WTC11 (cell line): ENCODE data around the gene GAK. TPM values are rescaled to one million over a fixed set of nuclear protein-coding genes. Genes with fewer than 3 reads are reported as not detected.
A peak's percentile ranks its signal among the peaks of the same experiment; 100 is the strongest.

Source experiments
- ATAC-seq: fragments of 200-7000 bp; cut with Tn5 transposase; 2 replicates; pipeline ENCODE4 v1.10.0; 2021; ENCODE audit warnings: mild to moderate bottlenecking, moderate library complexity
- CTCF ChIA-PET: fragments of 300-600 bp; sonication (Branson Sonifier 250); formaldehyde crosslinking; loops from one replicate; lab custom pipeline; 2021; ENCODE audit warnings: antibody characterized with exemption; lab: Charles Lee
- POLR2A ChIA-PET: fragments of 350-600 bp; sonication (Branson Sonifier 250); formaldehyde crosslinking; loops from one replicate; lab custom pipeline; 2021; ENCODE audit warnings: antibody characterized with exemption; lab: Charles Lee
- DNase-seq: peaks from one replicate; pipeline ENCODE4 v3.0.0; 2021; ENCODE audit warnings: low spot score
- H3K27ac Mint-ChIP-seq: 2 replicates; pipeline ENCODE4 v1.8.0; 2021; ENCODE audit warnings: mixed read lengths
- H3K27me3 Mint-ChIP-seq: 2 replicates; pipeline ENCODE4 v1.8.0; 2021; ENCODE audit warnings: low read depth, mild to moderate bottlenecking, moderate library complexity, mixed read lengths
- H3K36me3 Mint-ChIP-seq: 2 replicates; pipeline ENCODE4 v1.8.0; 2021; ENCODE audit warnings: mixed read lengths
- H3K4me1 Mint-ChIP-seq: 2 replicates; pipeline ENCODE4 v1.8.0; 2022; ENCODE audit warnings: mixed read lengths
- H3K4me3 Mint-ChIP-seq: 2 replicates; pipeline ENCODE4 v1.8.0; 2021; ENCODE audit warnings: mild to moderate bottlenecking, moderate library complexity, mixed read lengths
- H3K9me3 Mint-ChIP-seq: 2 replicates; pipeline ENCODE4 v1.8.0; 2021; ENCODE audit warnings: mixed read lengths
- AR ChIP-seq: fragments of 250-450 bp; sonication (Bioruptor Pico); IDR thresholded peaks from 2 replicates; pipeline ENCODE4 v1.9.0; 2021; ENCODE audit warnings: mild to moderate bottlenecking
- E2F1 ChIP-seq: sonication (generic); formaldehyde crosslinking; IDR thresholded peaks from 2 replicates; pipeline ENCODE4 v1.8.0; 2022; ENCODE audit warnings: mild to moderate bottlenecking, missing genetic modification reagents
- E2F5 ChIP-seq: sonication (generic); formaldehyde crosslinking; IDR thresholded peaks from 2 replicates; pipeline ENCODE4 v1.8.1; 2022; ENCODE audit warnings: mild to moderate bottlenecking, moderate library complexity, missing genetic modification reagents
- FOXP1 ChIP-seq: sonication (generic); formaldehyde crosslinking; IDR thresholded peaks from 2 replicates; pipeline ENCODE4 v1.8.0; 2022; ENCODE audit warnings: missing genetic modification reagents, mild to moderate bottlenecking, moderate library complexity, borderline replicate concordance
- IRF2 ChIP-seq: sonication (generic); formaldehyde crosslinking; IDR thresholded peaks from 2 replicates; pipeline ENCODE4 v1.8.0; 2022; ENCODE audit warnings: low read depth, missing genetic modification reagents, borderline replicate concordance
- JAZF1 ChIP-seq: fragments of 250-450 bp; sonication (Bioruptor Pico); IDR thresholded peaks from 2 replicates; pipeline ENCODE4 v1.9.0; 2021; ENCODE audit warnings: moderate library complexity, mild to moderate bottlenecking, inconsistent platforms
- JUN ChIP-seq: sonication (generic); formaldehyde crosslinking; IDR thresholded peaks from 2 replicates; pipeline ENCODE4 v1.8.0; 2023; ENCODE audit warnings: mild to moderate bottlenecking, missing genetic modification reagents
- PRDM15 ChIP-seq: sonication (generic); formaldehyde crosslinking; IDR thresholded peaks from 2 replicates; pipeline ENCODE4 v1.8.0; 2022; ENCODE audit warnings: missing genetic modification reagents
- SMAD3 ChIP-seq: sonication (generic); formaldehyde crosslinking; IDR thresholded peaks from 2 replicates; pipeline ENCODE4 v1.8.0; 2022; ENCODE audit warnings: missing genetic modification reagents, mild to moderate bottlenecking, borderline replicate concordance
- SP1 ChIP-seq: sonication (generic); formaldehyde crosslinking; conservative IDR thresholded peaks from 2 replicates; pipeline ENCODE4 v1.8.1; 2022; ENCODE audit warnings: missing genetic modification reagents
- TCF7 ChIP-seq: sonication (generic); formaldehyde crosslinking; IDR thresholded peaks from 2 replicates; pipeline ENCODE4 v1.8.0; 2022; ENCODE audit warnings: mild to moderate bottlenecking, low read depth, missing genetic modification reagents, moderate library complexity
- ZNF219 ChIP-seq: sonication (generic); formaldehyde crosslinking; IDR thresholded peaks from 2 replicates; pipeline ENCODE4 v1.8.0; 2023; ENCODE audit warnings: missing genetic modification reagents, mild to moderate bottlenecking, borderline replicate concordance
- ZNF317 ChIP-seq: sonication (generic); formaldehyde crosslinking; IDR thresholded peaks from 2 replicates; pipeline ENCODE4 v1.8.1; 2023; ENCODE audit warnings: low read depth, mild to moderate bottlenecking, moderate library complexity, missing genetic modification reagents, borderline replicate concordance
- ZNF425 ChIP-seq: fragments of 250-450 bp; sonication (Bioruptor Pico); conservative IDR thresholded peaks from 2 replicates; pipeline ENCODE4 v1.9.0; 2021; ENCODE audit warnings: mild to moderate bottlenecking
- total RNA-seq: library from RNA; stranded (reverse); gene quantifications from 3 replicates; pipeline ENCODE4 v1.2.3, GENCODE V29; 2021
- TF ChIP-seq, protein P1 (sequence below): sonication (generic); formaldehyde crosslinking; IDR thresholded peaks from 2 replicates; pipeline ENCODE4 v1.8.1; 2022; ENCODE audit warnings: low read depth, mild to moderate bottlenecking, moderate library complexity, missing genetic modification reagents, borderline replicate concordance

The GAK gene
- total RNA-seq, 1 experiment from 2014 or later: 121 TPM

GRCh38 chr4:825971-826330 lies 106.2 kb downstream of the GAK start, which contains the start of gene CPLX1 (continued):
- no peak for TF ChIP-seq AR (CRISPR knock-in tag)

- ATAC-seq (no peak; the same call in 1 of the 2 replicates), DNase-seq (peak; percentile 38)
- CTCF ChIA-PET: interaction anchor here (0.6 to 1.0 kb wide), 3 partner anchors 58 to 461 kb away, joined by 3 to 5 read pairs (median 3); no protein-coding TSS in a partner anchor
- Mint-ChIP-seq H3K36me3 (no peaks in the 10 kb centered on the region), H3K27me3 (peaks cover 70% of the 10 kb centered on the region), H3K4me3 (peak overlapping the region; percentile 51), H3K4me1 (no peaks in the 10 kb centered on the region), H3K27ac (no peak overlapping the region), H3K9me3 (no peaks in the 10 kb centered on the region)
- POLR2A ChIA-PET: no interaction called here
- TF ChIP-seq JUN (CRISPR knock-in tag) (peak; percentile 88; the same call in 1 of the 2 replicates), IRF2 (CRISPR knock-in tag) (no peak), TCF7 (no peak), FOXP1 (CRISPR knock-in tag) (0 out of 2 replicates have a peak, but pooled peaks have one; percentile 62), SMAD3 (CRISPR knock-in tag) (no peak), PRDM15 (no peak), E2F1 (CRISPR knock-in tag) (no peak), ZNF219 (CRISPR knock-in tag) (peak; percentile 83; the same call in 1 of the 2 replicates), SP1 (CRISPR knock-in tag) (no peak), ZNF317 (no peak), JAZF1 (no peak), ZNF425 (CRISPR knock-in tag) (no peak), AR (CRISPR knock-in tag) (no peak), E2F5 (0 out of 2 replicates have a peak, but pooled peaks have one; percentile 28)
- TF ChIP-seq, protein P1, sequence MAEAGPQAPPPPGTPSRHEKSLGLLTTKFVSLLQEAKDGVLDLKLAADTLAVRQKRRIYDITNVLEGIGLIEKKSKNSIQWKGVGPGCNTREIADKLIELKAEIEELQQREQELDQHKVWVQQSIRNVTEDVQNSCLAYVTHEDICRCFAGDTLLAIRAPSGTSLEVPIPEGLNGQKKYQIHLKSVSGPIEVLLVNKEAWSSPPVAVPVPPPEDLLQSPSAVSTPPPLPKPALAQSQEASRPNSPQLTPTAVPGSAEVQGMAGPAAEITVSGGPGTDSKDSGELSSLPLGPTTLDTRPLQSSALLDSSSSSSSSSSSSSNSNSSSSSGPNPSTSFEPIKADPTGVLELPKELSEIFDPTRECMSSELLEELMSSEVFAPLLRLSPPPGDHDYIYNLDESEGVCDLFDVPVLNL (CRISPR knock-in tag): no peak
Observed at GRCh38 chr4:825063-825970, 106.8 kb downstream of the GAK start.
